ENCODE measurements around the gene RPS28. TPM values are rescaled to one million over a fixed set of nuclear protein-coding genes. Genes with fewer than 3 reads are reported as not detected.
"Not testable (repeated sequence)": the region's sequence is repeated elsewhere in the genome, so short reads cannot be mapped to it uniquely, and the experiment has no call there.

The RPS28 gene
- total RNA-seq, 1 donor from 2014 or later, result 1,184 TPM

DNA sequence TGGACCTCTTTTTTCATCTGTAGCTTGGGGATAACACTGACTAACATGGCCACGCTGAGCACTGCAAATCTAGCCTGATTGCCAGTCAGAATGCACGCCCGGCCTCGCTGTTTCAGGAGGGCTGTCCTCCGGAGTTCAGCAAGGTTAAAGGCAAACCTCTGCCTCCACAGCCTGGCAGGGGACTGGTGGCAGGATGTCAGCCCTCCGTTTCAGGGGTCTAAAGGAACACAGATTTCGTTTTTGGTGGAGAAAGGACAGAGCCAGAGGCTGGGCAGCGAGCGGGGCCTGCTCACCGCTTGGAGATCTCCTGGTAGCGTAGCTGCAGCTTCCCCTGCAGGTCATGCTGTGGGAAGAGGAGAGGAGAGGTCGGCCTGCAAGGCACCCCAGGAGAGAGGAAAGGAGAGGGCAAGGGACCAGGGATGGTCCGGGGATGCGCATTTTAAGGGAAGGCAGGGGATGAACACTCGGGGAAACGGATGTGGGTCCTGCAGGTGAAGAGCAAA lies 681 bp upstream of the RPS28 start:
- no peak for DNase-seq (ENCODE audit: low spot score)

- no peak for DNase-seq (ENCODE audit: low spot score)
Observed at GRCh38 chr19:8321986-8322637, 816 bp downstream of the RPS28 start.

GRCh38 chr19:8322638-8322997 lies 1.3 kb downstream of the RPS28 start:
- DNase-seq (ENCODE audit: low spot score), result no peak

DNA sequence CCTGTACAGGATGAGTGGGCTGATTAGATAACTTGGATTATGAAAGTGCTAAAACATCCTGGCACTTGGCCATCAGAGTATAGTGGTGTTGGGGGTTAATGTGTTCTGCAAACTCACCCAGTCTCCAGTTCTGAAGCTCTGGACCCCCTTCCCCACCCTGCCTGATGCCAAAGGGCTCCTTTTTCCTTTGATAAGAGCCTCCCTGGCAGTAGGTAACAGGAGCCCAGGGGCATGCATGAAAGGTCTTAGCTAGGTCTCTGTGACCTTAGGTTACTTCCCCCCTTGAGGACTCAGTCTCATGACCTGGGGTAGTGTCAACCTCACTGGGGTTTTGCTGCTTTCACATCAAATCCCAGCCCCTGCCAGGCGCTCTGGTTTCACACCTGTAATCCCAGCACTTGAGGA lies 2.5 kb downstream of the RPS28 start:
- no peak for DNase-seq (ENCODE audit: low spot score)

- DNase-seq (ENCODE audit: low spot score), result no peak
Observed at GRCh38 chr19:8324186-8325050, 3.1 kb downstream of the RPS28 start.

- DNase-seq (ENCODE audit: low spot score), result no peak
Observed at GRCh38 chr19:8325454-8325853, 4.2 kb downstream of the RPS28 start.

GRCh38 chr19:8329996-8330395 lies 8.7 kb downstream of the RPS28 start:
- DNase-seq (ENCODE audit: low spot score), result no peak

DNA sequence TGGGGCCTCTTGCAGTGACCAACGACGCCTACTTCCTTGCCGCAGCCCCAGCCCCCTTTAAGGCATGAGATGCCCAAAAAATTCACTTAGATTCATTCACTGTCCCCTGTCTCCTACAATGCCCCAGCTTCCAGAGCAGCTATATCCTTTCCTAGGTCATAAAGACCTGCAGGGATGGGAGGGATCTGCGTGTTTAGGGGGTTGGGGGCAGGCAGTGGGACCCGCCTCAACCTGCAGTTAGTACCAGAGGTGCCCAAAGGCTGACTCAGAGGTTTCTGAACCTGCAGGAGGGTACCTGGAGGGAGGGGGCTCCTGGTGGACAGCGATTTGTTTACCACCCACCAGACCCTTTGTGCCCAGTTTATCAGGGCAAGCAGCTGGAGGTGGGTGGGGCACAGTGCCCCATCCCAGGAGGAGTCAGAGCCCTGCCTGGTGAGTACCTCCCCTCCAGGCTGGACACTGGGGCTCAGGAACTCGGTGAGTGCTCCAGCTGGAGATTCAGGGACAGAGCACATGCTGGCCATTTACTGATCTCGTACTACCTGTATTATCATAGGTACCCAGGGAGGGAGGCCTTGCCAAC lies 10.1 kb downstream of the RPS28 start:
- no peak for DNase-seq (ENCODE audit: low spot score)

GRCh38 chr19:8332976-8333766 lies 11.9 kb downstream of the RPS28 start:
- DNase-seq (ENCODE audit: low spot score), result no peak

GRCh38 chr19:8333767-8334457 lies 12.6 kb downstream of the RPS28 start:
- no peak for DNase-seq (ENCODE audit: low spot score)

- peak; percentile 37 for DNase-seq (ENCODE audit: low spot score)
Observed at GRCh38 chr19:8334458-8335342, 13.4 kb downstream of the RPS28 start.

DNA sequence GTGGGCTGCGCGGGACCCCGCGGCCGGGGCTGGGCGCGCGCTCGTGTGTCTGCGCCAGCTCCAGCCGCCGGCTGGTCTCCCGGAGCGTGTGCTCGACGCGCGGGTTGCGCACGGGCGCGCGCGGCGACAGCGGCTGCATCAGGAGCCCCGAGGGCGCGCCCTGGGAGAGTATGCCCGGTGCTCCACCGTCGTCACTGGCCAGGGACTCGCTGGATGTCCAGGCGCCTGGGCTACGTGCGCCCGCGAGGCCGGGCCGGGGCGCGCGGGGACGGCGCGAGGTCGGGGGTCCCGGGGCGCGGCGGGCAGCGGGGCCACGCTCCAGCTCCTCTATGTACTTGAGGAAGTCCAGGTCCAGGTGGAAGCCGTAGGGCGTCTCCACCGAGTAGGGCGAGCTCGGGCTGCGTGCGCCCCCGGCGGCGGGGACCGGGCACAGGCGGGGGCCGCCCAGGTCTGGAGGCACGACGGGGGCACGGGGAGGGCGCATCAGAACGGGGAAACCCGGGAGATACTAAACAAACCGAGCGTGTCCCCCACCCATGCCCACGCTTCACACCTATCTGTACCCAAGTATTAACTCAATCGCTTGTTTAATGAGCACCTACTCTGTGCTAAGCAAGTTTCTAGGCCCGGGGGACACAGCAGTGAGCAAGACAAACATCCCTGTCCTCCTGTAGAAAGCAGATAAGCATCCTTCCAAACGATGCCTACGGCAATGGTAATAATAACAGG lies 14.2 kb downstream of the RPS28 start:
- no peak for DNase-seq (ENCODE audit: low spot score)

- DNase-seq (ENCODE audit: low spot score), result no peak
Observed at GRCh38 chr19:8336072-8336569, 14.8 kb downstream of the RPS28 start.

GRCh38 chr19:8336660-8337059 lies 15.4 kb downstream of the RPS28 start:
- DNase-seq (ENCODE audit: low spot score), result no peak

- no peak for DNase-seq (ENCODE audit: low spot score)
Observed at GRCh38 chr19:8337728-8338127, 16.4 kb downstream of the RPS28 start.

DNA sequence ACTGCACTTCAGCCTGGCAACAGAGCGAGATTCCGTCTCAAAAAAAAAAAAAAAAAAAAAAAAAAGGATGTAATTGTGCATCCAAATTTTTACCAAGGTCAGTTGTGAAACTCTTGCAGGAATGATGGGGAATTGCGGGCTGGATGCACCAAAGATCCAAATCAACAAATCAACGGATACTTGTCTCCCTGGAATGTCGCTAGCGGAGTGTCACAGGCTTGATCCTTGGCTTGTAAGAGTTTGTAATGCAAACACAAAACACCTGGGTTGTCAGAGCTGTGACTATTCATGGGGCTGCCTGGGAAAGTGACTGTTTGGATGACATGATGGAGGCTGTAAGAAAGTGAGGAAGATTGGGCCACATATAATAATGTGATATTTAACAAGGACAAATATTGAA lies 17.5 kb downstream of the RPS28 start:
- DNase-seq (ENCODE audit: low spot score), result no peak

DNA sequence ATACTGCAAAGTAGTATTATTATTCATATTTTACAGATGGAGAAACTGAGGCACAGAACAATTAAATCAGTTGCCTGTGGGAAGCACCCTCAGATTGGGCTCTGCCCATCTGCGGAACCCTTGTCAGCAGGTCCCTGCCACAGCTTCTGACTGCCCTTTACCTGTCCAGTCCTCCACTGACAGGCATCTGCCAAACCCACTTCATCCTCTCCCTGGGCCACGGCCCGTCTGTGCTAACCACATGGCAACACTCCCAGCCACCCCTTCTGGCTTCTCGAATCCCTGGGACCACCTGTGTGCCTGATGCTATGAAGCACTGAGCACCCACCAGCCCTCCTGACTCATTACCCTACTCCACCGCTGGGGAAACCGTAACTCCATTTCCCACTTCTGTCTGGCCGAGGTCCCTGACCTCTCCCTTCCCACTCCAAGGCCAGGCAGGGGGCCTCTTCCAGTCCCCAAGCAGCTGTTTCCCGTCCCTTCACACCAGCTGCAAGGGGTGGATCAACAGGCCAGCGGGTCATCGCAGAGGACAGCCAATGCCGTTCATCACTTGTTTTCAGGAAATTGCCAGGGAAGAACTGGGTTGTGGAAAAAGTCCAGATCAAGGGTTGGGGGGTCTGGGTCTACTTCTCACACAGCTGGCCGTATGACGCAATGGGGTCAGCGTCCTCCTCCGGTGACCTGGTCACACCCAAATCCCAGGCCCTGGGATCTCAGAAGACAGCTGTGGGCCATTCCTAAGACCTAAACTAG lies 19.2 kb downstream of the RPS28 start:
- peak; percentile 18 for DNase-seq (ENCODE audit: low spot score)

- not testable (repeated sequence) for DNase-seq (ENCODE audit: low spot score)
Observed at GRCh38 chr19:8341504-8341903, 20.2 kb downstream of the RPS28 start.

- no peak for DNase-seq (ENCODE audit: low spot score)
Observed at GRCh38 chr19:8342316-8342683, 21.0 kb downstream of the RPS28 start.
